KMS-11 (cell line): ENCODE measurements around the gene KRT39.

Source experiments
- H2AFZ ChIP-seq: fragments of 200-600 bp; sonication (generic); 2 replicates; pipeline ENCODE4 v1.6.1; 2016; ENCODE audit warnings: antibody characterized with exemption, mixed run types, low read depth
- H3K27ac ChIP-seq: fragments of 200-600 bp; sonication (generic); 2 replicates; pipeline ENCODE4 v1.6.1; 2016; ENCODE audit warnings: mild to moderate bottlenecking, mixed run types
- H3K27me3 ChIP-seq: fragments of 200-600 bp; sonication (generic); 2 replicates; pipeline ENCODE4 v1.6.1; 2017; ENCODE audit warnings: mild to moderate bottlenecking, low read depth, mixed run types, moderate library complexity; ENCODE audit not compliant: insufficient read depth
- H3K36me3 ChIP-seq: fragments of 200-600 bp; sonication (generic); 2 replicates; pipeline ENCODE4 v1.6.1; 2017; ENCODE audit warnings: mild to moderate bottlenecking, mixed run types; ENCODE audit not compliant: insufficient read depth
- H3K4me1 ChIP-seq: fragments of 200-600 bp; sonication (generic); 2 replicates; pipeline ENCODE4 v1.6.1; 2016; ENCODE audit warnings: mild to moderate bottlenecking, low read depth, mixed run types; ENCODE audit not compliant: poor library complexity, severe bottlenecking
- H3K4me2 ChIP-seq: fragments of 200-600 bp; sonication (generic); 2 replicates; pipeline ENCODE4 v1.7.0; 2016; ENCODE audit warnings: mild to moderate bottlenecking, mixed run types
- H3K4me3 ChIP-seq: fragments of 200-600 bp; sonication (generic); IDR thresholded peaks from 2 replicates; pipeline ENCODE4 v1.6.1; 2017; ENCODE audit warnings: low read depth, low read length, mixed read lengths; ENCODE audit not compliant: insufficient read depth
- H3K79me2 ChIP-seq: fragments of 200-600 bp; sonication (generic); 2 replicates; pipeline ENCODE4 v1.6.1; 2016; ENCODE audit warnings: low read depth, mixed run types; ENCODE audit not compliant: insufficient read depth
- H3K9ac ChIP-seq: fragments of 200-600 bp; sonication (generic); 2 replicates; pipeline ENCODE4 v1.6.1; 2016; ENCODE audit warnings: mild to moderate bottlenecking, mixed run types
- H4K20me1 ChIP-seq: fragments of 200-600 bp; sonication (generic); 2 replicates; pipeline ENCODE4 v1.6.1; 2016; ENCODE audit warnings: mild to moderate bottlenecking, mixed run types; ENCODE audit not compliant: insufficient read depth
- CTCF ChIP-seq: fragments of 200-600 bp; sonication (generic); conservative IDR thresholded peaks from 2 replicates; pipeline ENCODE4 v1.6.1; 2017; ENCODE audit warnings: low read depth, mild to moderate bottlenecking, antibody characterized with exemption, low read length, moderate library complexity, mixed read lengths

Gene KRT39

DNA sequence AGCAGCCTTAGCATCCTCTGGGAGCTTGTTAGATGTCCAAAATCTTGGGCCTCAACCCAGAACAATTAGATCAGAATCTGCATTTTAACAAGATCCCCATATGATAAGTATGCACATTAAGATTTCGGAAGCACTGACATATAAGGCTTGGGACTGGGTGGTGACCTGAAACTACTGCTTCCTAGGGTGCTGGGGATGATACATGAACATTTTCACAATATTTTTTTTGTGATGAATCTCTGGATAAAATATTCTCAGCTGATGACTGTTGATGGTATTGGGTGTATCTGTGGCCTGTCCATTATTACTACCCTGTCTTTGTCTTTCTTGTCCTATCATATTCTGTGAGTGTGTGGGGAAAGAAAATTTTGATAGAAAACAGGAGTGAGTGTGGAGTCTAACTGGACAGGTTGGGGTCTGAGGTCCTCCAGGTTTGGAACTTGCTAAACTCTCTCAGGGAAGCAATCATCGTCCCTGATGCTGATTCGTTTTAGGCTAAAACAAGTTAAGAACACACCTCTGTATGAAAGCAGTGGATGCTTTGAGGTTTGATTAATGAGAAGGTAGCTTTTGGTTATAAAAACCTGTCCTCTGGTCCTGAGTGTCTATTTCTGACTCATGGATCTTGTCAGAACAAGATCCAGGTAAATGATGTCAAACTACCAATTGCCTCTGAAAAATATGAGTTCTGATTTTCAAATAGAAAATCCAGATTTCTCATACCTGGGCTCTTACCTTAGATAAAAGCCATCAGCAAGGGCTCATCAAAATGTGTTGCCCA is 52.5 kb downstream of the KRT39 start:
- no peak overlapping the region for H3K9ac ChIP-seq
- H3K27me3 ChIP-seq = no peaks in the 10 kb centered on the region
- no peak overlapping the region for H3K4me2 ChIP-seq
- H3K79me2 ChIP-seq = no peaks in the 10 kb centered on the region
- H3K36me3 ChIP-seq = no peaks in the 10 kb centered on the region
- H4K20me1 ChIP-seq = no peaks in the 10 kb centered on the region
- no peak overlapping the region for H3K4me3 ChIP-seq
- TF ChIP-seq CTCF = no peak
- H2AFZ ChIP-seq = no peak overlapping the region
- H3K4me1 ChIP-seq = no peaks in the 10 kb centered on the region
- no peak overlapping the region for H3K27ac ChIP-seq

DNA sequence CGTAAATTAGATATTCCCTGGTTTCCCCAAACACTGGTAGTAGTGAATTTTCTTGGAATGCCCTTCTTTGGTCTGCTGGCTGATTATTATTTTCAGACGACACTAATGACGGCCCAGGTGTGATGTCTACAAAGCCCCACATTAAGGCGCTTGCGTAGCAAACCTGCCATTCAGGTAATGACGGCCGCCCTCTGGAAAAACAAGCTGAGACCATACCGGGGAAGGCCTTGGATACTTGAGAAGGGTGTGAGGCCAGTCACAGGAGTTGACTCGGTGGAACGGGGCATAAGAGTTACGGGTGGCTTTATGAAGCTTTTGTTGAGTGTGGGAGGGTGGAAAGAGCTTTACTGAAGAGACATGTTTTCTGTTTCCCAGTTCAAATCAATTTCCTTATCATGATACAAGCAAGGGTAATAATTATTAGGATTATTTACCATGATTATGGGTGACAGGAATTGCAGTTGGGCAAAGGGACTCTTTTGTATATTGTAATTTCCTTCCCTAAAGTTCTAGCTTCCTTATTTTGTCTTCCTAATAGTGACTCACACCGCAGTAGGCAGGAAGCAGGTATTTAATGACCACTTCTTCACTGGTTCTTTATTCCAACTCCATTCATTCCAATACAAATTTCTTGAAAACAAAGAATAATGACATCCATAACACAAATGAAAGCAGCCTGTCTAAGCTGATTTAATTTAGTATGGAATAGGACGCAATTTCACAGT is 54.1 kb downstream of the KRT39 start:
- H3K36me3 ChIP-seq = no peaks in the 10 kb centered on the region
- no peaks in the 10 kb centered on the region for H3K79me2 ChIP-seq
- no peaks in the 10 kb centered on the region for H4K20me1 ChIP-seq
- no peak overlapping the region for H3K4me3 ChIP-seq
- no peaks in the 10 kb centered on the region for H3K27me3 ChIP-seq
- H2AFZ ChIP-seq = no peak overlapping the region
- no peaks in the 10 kb centered on the region for H3K4me1 ChIP-seq
- no peak overlapping the region for H3K27ac ChIP-seq
- TF ChIP-seq CTCF = no peak
- no peak overlapping the region for H3K9ac ChIP-seq
- H3K4me2 ChIP-seq = no peak overlapping the region

DNA sequence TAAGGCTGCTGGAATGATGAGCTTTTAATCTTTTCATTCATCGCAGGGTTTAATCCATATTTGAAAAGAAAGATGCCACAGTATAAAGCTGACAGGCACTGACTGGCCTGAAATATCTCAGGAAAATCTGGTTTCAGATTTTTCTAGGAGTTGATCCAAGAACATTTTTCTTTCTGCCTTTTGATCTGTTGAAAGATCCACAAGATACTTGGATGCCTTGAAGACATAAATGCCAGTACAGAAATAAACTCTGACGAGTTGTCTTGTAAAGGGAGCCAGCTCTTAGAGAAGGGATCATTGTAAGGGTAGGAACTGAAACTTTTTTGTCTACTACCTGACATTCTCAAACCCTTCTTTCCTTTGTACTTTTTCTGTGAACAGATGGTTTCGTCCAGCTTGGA is 56.3 kb downstream of the KRT39 start:
- Histone ChIP-seq H2AFZ (no peak overlapping the region), H3K36me3 (no peaks in the 10 kb centered on the region), H3K27me3 (no peaks in the 10 kb centered on the region), H4K20me1 (no peaks in the 10 kb centered on the region), H3K4me3 (no peak overlapping the region), H3K4me2 (no peak overlapping the region), H3K27ac (no peak overlapping the region), H3K4me1 (no peaks in the 10 kb centered on the region), H3K79me2 (no peaks in the 10 kb centered on the region), H3K9ac (no peak overlapping the region)
- TF ChIP-seq CTCF = no peak

DNA sequence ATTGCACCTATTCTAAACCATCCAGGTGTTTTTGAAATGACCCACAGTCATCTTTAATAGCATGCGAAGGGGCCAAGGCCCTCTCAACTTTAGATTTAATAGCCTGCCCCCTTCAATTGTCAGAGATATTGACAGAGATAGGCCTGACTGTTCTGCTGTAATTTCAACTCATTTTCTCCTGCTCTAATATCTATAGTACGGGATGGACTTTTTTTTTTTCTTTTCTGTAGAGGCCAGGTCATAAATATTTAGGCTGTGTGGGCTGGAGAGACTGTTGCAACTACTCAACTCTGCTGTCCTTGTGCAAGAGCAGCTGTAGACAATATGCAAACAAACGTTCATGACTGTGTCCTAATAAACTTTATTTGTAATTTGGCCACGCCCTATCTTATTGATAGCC is 57.0 kb downstream of the KRT39 start:
- Histone ChIP-seq H3K27me3 (no peaks in the 10 kb centered on the region), H2AFZ (no peak overlapping the region), H3K27ac (no peak overlapping the region), H3K9ac (no peak overlapping the region), H3K4me3 (no peak overlapping the region), H3K79me2 (no peaks in the 10 kb centered on the region), H3K4me1 (no peaks in the 10 kb centered on the region), H4K20me1 (no peaks in the 10 kb centered on the region), H3K36me3 (no peaks in the 10 kb centered on the region), H3K4me2 (no peak overlapping the region)
- no peak for TF ChIP-seq CTCF
